GM21367 (cell line): ENCODE data around the gene ADGRG4.
"Not testable (repeated sequence)": the region's sequence is repeated elsewhere in the genome, so short reads cannot be mapped to it uniquely, and the experiment has no call there.

ENCODE experiments used
- ATAC-seq: cut with Tn5 transposase; IDR thresholded peaks from one replicate; pipeline ENCODE4 v1.9.1; 2021; ENCODE audit not compliant: unreplicated experiment

ADGRG4 gene, protein sequence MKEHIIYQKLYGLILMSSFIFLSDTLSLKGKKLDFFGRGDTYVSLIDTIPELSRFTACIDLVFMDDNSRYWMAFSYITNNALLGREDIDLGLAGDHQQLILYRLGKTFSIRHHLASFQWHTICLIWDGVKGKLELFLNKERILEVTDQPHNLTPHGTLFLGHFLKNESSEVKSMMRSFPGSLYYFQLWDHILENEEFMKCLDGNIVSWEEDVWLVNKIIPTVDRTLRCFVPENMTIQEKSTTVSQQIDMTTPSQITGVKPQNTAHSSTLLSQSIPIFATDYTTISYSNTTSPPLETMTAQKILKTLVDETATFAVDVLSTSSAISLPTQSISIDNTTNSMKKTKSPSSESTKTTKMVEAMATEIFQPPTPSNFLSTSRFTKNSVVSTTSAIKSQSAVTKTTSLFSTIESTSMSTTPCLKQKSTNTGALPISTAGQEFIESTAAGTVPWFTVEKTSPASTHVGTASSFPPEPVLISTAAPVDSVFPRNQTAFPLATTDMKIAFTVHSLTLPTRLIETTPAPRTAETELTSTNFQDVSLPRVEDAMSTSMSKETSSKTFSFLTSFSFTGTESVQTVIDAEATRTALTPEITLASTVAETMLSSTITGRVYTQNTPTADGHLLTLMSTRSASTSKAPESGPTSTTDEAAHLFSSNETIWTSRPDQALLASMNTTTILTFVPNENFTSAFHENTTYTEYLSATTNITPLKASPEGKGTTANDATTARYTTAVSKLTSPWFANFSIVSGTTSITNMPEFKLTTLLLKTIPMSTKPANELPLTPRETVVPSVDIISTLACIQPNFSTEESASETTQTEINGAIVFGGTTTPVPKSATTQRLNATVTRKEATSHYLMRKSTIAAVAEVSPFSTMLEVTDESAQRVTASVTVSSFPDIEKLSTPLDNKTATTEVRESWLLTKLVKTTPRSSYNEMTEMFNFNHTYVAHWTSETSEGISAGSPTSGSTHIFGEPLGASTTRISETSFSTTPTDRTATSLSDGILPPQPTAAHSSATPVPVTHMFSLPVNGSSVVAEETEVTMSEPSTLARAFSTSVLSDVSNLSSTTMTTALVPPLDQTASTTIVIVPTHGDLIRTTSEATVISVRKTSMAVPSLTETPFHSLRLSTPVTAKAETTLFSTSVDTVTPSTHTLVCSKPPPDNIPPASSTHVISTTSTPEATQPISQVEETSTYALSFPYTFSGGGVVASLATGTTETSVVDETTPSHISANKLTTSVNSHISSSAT (N-terminal part only)

DNA sequence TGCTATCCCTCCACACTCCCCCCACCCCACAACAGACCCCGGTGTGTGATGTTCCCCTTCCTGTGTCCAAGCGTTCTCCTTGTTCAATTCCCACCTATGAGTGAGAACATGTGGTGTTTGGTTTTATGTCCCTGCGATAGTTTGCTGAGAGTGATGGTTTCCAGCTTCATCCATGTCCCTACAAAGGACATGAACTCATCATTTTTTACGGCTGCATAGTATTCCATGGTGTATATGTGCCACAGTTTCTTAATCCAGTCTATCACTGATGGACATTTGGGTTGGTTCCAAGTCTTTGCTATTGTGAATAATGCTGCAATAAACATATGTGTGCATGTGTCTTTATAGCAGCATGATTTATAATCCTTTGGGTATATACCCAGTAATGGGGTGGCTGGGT, at the start of gene ADGRG4:
ADGRG4 (plus strand) TSS at position 243 of the 400 bp plus-strand sequence. CDS start 7,815 bp downstream, outside the sequence.
- not testable (repeated sequence) for ATAC-seq

- ATAC-seq: peak; percentile 75
Measured at GRCh38 chrX:136251041-136251991, 49.4 kb upstream of the ADGRG4 start, which contains the start of gene MAP7D3. Gene MAP7D3, minus strand, starts transcription at chrX:136251400. Its CDS starts 42 bp downstream, at chrX:136251358.

DNA sequence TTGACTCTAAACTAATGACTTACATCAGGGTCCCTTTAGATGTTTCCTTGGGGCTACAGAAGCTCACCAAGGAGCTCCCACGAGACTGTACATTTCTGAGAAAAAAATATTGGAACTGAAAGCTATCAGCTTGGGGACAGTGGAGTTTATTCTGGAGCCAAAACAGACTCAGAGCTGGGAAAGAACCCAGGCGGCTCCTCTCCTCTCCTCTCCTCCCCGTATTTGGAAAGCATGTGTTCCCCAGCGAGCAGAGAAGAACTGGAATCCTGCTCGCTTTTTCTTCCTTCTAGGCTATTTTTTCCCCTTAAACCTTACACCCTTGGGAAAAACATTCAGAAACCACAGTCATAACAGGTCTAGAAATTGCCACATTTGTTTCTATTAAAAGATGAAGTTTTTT, 45.2 kb upstream of the ADGRG4 start:
- no peak for ATAC-seq

DNA sequence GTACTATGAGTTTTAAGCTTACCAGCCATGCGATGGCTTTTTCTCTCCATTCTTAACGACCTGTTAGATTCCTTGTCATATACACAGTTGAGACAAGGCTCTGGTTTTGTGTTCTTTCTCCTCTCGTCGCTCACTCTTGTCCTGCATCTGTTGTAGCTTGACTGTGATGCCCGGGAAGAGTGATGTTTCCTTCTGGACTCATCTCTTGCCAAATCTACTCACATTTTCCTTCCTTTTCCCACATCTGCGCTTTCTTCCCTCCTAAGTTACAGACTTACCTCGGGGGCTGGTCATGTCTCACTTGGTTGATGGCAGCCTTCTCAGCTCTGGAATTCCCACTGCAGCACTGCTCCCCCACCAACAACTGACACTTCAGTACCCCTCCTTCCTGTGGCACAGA, 44.7 kb upstream of the ADGRG4 start:
- no peak for ATAC-seq

DNA sequence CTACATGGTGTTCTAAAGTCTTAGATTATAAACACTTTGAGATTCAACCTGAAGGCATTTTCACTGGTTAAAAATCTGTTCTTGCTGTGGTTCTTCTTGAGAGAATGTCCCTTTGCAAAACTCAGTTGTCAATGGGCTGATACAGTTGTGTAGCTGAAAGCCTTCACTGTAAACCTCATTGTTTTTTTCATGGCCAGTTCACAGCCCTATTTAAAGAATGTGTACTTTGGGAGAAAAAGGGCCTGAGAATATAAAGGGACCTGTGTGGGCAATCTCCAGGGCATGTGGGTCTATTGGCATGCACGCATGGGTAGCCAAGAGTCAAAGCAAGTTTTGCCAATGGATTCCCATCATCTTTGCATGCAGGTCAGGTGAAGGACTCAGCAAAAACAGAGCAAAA, 41.8 kb upstream of the ADGRG4 start:
- ATAC-seq: no peak

GRCh38 chrX:136259543-136259942, 41.2 kb upstream of the ADGRG4 start:
- no peak for ATAC-seq

- no peak for ATAC-seq
Measured at GRCh38 chrX:136260776-136261175, 40.0 kb upstream of the ADGRG4 start.

GRCh38 chrX:136261321-136261720, 39.4 kb upstream of the ADGRG4 start:
- no peak for ATAC-seq

GRCh38 chrX:136262243-136262642, 38.5 kb upstream of the ADGRG4 start:
- ATAC-seq: no peak

- ATAC-seq: no peak
Measured at GRCh38 chrX:136262812-136263315, 37.9 kb upstream of the ADGRG4 start.

DNA sequence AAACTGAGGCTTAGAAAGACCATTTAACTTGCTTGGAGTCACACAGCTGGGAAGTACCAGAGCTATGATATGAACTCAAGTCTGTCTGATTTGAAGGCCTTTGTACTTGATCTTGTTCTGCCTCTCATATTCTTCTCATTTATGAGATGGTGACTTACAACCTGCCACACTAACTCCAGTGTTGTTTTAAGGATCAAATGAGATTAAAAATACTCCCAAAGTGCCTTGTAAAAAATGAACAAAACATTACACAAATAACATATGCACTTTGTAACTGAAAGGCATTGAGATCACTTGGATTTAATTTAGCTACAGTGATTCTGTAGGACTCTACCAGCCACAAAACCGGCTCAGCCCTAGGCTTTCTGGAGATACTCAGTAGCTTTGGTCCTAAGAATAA, 33.9 kb upstream of the ADGRG4 start:
- ATAC-seq: no peak

DNA sequence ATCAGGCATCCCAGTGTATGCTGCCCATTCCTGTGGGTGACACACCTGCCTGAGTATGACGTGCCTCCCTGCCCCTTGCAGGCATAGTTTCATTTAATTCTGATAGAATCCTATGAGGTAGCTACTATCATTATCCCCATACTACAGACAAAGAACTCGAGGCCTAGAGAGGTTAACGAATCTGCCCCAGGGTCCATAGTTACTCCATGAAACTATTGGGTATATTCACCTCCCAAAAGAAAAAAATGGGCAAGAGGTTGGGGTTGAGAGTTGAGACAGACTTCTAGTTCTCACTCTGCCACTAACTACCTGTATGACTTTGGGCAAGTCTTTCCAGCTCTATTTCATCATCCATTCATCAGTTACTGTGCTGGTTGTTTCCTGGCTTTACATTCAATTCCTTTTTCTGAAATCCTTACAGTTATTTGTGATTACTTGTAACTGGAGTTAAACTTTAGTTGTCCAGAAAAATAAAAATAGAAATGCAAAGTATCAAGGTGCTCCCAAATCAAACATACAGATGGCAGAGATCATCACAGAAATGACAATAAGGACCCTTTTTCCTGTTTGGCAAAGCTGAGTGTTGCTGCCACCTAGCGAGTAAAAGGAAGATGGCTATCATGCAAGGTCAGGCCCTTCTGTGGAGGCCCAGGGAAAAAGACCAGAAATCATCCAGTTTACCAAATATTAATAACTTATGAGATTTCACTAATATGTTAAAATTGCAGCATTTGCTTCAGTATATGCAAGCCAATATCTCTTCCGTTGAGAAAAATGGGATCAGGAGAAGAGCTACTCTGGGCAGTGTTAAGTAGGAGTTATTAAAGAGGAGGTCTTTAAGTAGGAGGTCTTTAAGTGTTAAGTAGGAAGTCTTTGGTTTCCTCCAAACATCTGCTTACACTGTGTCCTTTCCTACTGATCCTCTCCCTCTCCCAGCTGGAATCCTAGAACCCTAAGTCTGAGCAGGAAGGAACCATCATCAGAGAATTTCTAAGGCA, 32.4 kb upstream of the ADGRG4 start:
- no peak for ATAC-seq

DNA sequence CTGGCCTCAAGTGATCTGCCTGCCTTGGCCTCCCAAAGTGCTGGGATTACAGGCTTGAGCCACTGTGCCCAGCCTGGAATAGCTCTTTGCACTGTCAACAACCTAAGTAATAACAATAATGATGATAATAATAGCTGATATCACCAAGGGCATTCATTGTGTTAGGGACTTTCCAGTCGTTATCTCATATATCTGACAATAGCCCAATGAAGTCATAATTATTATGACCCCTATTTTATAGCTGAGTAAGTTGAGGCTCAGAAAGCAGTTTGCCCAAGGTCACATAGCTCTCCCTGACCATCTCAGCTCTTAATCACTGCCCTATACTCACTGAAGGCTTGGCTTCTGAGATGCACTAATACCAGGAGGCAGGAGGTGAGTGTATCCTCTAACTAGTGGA, 30.8 kb upstream of the ADGRG4 start:
- ATAC-seq: no peak

DNA sequence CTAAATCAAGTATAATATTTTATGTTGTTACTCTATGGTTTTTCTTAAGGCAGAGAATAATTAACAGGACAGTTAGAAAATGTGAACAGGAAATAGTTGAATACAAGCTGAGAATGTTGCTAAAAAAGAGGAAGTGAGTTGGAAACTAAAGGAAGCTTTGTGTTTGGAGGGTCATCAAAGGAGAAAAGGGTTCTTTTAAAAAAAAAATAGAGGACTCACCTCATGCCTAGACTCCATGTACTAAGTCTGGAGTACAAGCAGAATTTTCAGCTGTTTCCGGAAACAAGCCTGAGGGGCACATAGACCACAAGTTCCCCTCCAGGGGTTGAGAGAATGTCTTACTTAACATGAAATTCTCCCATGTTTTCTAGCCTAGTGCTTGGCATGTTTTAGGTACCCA, 29.5 kb upstream of the ADGRG4 start:
- no peak for ATAC-seq

DNA sequence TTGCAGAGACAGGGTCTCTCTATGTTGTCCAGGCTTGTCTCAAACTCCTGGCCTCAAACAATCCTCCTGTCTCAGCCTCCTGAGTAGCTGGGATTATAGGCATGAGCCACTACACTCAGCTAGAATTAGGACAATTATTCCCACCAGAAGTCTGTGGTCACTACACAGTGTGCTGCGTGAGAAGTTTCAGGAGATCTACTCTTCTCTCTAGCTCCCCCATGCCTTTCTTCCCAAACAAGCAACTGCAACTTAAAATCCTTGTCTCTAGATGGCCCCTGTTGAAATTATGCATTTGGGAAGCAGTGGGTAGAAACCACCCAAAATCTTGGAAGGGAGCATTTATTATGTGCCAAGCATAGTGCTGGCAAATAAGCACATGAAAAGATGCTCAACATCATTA, 28.4 kb upstream of the ADGRG4 start:
- no peak for ATAC-seq

GRCh38 chrX:136273986-136274385, 26.8 kb upstream of the ADGRG4 start:
- ATAC-seq: no peak

- no peak for ATAC-seq
Measured at GRCh38 chrX:136275553-136275952, 25.2 kb upstream of the ADGRG4 start.

DNA sequence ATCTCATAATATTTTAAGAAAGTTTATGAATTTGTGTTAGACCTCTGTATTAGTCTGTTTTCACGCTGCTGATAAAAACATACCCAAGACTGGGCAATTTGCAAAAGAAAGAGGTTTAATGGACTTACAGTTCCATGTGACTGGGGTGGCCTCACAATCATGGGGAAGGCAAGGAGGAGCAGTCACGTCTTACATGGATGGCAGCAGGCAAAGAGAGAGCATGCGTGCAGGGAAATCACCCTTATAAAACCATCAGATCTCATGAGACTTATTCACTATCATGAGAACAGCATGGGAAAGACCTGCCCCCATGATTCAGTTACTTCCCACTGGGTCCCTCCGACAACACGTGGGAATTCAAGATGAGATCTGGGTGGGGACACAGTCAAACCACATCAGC, 14.4 kb upstream of the ADGRG4 start:
- not testable (repeated sequence) for ATAC-seq

DNA sequence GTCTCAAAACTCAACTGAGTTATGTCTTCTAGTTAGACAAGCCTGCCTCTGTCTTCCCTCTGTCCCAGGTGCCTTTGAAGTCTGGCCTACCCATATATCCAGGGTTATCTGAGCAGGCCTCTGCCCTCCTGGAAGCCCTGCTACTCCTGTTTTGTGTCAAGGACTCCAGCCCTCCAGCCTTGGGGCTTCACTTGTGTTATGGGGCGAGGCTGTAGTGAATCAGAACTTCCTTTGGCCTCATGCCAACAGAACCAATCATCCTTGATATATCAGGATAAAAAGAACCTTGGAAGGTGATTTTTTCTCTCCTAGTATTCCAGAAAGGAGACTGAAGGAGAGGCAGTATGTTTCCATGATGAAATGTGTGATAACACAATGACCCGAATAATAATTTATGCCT, 8.9 kb upstream of the ADGRG4 start:
- ATAC-seq: no peak
